VCaP (cell line): ENCODE data around the gene HSD3B7.
A peak's percentile ranks its signal among the peaks of the same experiment; 100 is the strongest.

Experiments used
- H3K27ac ChIP-seq: fragments of 450-650 bp; 2 replicates; pipeline ENCODE4 v1.5.1; 2017
- TF ChIP-seq, protein P1 (sequence below): fragments of 450-650 bp; conservative IDR thresholded peaks from 2 replicates; pipeline ENCODE4 v1.5.1; 2017; ENCODE audit warnings: mild to moderate bottlenecking, moderate library complexity

Gene HSD3B7

DNA sequence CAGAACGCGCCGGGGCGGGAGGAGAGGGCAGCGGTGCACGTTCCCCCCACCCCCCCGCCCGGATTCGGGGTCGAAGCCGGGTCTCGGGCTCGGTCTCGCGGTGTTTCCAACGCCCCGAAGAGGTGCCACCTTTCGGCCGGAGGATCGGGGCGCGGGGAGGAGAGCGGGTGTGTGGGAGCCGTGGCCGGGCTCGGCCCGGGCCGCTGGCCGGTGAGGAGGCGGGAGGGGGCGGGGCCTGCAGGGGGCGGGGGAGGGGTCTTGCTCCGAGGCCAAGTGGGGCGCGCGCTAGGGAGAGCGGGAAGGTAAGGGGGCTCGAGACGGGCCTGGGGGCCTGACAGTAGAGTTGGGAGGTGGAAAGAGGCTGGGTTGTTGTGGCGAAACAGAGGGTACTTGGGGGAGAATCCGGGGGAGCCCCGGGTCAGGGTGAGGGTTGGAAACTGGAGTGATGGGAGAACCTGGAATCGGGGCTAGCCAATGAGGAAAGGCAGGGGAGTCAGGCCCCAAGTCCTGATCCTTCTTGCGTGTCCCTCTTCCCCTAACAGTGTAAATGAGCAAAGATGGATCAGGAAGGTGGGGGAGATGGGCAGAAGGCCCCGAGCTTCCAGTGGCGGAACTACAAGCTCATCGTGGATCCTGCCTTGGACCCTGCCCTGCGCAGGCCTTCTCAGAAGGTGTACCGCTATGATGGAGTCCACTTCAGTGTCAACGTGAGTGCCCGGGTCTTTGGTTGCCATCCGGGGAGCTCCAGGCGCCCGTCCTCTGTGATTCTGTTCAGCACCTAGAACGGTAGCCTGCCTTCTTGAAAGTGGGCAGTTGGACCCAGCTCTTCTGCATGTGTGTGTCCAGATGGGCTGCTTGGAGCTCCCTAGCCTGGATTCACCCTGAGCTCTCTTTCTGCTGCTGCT, 26.6 kb upstream of the HSD3B7 start:
- TF ChIP-seq, protein P1, sequence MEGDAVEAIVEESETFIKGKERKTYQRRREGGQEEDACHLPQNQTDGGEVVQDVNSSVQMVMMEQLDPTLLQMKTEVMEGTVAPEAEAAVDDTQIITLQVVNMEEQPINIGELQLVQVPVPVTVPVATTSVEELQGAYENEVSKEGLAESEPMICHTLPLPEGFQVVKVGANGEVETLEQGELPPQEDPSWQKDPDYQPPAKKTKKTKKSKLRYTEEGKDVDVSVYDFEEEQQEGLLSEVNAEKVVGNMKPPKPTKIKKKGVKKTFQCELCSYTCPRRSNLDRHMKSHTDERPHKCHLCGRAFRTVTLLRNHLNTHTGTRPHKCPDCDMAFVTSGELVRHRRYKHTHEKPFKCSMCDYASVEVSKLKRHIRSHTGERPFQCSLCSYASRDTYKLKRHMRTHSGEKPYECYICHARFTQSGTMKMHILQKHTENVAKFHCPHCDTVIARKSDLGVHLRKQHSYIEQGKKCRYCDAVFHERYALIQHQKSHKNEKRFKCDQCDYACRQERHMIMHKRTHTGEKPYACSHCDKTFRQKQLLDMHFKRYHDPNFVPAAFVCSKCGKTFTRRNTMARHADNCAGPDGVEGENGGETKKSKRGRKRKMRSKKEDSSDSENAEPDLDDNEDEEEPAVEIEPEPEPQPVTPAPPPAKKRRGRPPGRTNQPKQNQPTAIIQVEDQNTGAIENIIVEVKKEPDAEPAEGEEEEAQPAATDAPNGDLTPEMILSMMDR: no peak
- peak overlapping the region; percentile 90 for H3K27ac ChIP-seq

DNA sequence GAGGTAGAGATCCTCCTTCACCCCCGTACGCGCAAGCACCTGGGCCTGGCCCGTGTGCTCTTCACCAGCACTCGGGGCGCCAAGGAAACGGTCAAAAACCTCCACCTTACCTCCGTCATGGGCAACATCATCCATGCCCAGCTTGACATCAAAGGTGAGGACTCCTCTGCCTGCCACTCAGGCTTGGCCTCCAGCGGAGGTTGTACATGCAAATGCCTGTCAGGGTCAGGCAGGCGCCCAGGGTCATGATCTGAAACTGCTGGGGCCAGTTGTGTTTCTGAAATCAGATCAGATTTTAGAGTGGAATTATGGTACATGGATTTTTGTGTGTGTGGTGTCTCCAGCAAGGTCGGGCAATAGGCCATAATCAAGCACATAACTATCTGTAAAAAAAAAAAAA, 23.6 kb upstream of the HSD3B7 start:
- TF ChIP-seq, protein P1: no peak
- H3K27ac ChIP-seq: no peak overlapping the region

DNA sequence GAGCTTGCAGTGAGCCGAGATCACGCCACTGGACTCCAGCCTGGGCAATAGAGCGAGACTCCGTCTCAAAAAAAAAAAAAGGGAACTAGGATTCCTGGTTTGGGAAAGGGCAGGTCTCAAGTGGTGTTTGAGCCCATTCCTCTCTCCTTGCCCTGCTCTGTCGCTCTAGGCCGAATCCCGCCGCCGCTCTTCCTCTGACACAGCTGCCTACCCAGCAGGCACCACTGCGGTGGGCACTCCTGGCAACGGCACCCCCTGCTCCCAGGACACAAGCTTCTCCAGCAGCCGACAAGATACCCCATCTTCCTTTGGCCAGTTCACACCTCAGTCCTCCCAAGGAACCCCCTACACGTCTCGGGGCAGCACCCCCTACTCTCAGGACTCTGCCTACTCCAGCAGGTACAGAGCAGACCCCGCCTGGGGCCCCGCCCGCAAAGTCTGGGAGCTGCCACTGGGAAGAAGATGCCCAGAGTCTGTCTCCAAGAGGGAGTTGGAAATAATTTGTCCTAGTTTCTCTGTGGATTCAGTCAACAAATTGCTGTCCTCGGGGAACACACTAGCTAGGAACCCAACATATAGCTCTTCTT, 21.0 kb upstream of the HSD3B7 start:
- no peak overlapping the region for H3K27ac ChIP-seq
- TF ChIP-seq, protein P1: no peak

DNA sequence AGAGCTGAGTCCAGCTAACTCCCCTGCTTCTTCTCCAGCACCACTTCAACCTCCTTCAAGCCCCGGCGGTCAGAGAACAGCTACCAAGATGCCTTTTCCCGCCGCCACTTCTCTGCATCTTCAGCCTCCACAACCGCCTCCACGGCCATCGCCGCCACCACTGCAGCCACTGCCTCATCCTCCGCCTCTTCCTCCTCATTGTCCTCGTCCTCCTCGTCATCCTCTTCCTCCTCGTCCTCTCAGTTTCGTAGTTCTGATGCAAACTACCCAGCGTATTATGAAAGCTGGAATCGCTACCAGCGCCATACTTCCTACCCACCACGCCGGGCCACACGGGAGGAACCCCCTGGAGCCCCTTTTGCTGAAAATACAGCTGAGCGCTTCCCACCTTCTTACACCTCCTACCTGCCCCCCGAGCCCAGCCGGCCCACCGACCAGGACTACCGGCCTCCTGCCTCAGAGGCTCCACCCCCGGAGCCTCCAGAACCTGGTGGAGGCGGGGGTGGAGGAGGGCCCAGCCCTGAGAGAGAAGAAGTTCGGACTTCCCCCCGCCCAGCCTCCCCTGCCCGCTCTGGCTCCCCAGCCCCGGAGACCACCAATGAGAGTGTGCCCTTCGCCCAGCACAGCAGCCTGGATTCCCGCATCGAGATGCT, 20.3 kb upstream of the HSD3B7 start:
- TF ChIP-seq, protein P1: no peak
- H3K27ac ChIP-seq: no peak overlapping the region

DNA sequence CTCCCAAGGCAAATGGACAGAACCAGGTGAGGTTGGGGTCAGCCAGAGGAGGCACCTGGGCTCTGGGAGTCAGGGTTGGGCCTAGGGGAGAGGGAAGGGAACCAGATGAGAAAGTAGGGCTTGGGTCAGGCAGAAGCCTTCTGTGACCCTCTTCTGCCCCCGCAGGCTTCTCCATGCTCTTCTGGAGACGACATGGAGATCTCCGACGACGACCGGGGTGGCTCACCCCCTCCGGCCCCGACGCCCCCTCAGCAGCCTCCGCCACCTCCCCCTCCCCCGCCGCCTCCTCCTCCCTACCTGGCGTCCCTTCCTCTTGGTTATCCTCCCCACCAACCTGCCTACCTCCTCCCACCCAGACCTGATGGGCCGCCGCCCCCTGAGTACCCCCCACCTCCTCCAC, 19.6 kb upstream of the HSD3B7 start:
- no peak overlapping the region for H3K27ac ChIP-seq
- TF ChIP-seq, protein P1: no peak

DNA sequence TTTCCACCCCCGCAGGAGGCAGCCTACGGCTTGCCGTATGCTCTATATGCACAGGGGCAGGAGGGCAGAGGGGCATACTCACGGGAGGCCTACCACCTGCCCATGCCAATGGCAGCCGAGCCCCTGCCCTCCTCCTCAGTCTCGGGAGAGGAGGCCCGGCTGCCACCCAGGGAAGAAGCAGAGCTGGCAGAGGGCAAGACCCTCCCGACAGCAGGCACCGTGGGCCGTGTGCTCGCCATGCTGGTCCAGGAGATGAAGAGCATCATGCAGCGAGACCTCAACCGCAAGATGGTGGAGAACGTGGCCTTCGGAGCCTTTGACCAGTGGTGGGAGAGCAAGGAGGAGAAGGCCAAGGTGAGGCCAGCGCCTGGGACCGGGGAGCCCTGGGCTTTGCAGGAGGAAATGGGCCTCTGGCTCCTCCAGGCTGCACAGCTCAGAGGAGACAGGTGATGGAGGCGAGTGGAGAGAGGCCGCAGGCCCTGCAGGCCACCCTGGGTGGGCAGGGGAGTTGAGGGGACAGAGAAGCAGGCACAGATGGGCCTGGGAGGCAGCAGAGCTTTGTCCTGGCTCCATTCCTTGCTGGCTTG, 18.9 kb upstream of the HSD3B7 start:
- H3K27ac ChIP-seq: no peak overlapping the region
- TF ChIP-seq, protein P1: no peak

DNA sequence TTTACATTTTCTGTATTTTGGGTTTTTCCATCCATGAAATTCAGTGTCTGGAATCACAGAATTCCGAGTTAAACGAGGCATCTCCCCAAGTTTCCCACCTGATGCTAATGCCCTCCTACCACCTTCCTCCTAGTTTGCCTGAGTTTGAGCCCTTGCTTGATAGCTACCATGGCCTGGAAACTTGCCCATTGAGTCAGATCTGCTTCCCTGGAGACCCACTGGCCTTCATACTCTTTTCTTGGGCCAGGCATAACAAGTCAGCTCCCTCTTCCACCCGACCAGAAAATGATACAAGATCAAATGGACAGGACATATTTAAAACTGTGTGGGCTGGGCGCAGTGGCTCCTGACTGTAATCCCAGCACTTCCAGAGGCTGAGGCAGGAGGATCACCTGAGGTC, 17.2 kb upstream of the HSD3B7 start:
- TF ChIP-seq, protein P1: no peak
- H3K27ac ChIP-seq: no peak overlapping the region
